Panc1 (cell line): Measurements from ENCODE around the gene CTNND2.

Source experiments
- CTCF ChIP-seq: fragments of 450-650 bp; IDR thresholded peaks from 2 replicates; pipeline ENCODE4 v1.5.1; 2017; ENCODE audit warnings: mild to moderate bottlenecking
- POLR2AphosphoS5 ChIP-seq: IDR thresholded peaks from 2 replicates; pipeline ENCODE4 v1.6.1; 2012; ENCODE audit warnings: mild to moderate bottlenecking, low read depth, low read length, moderate library complexity

GRCh38 chr5:11364531-11364930, 539.7 kb downstream of the CTNND2 start:
- TF ChIP-seq CTCF (no peak), POLR2AphosphoS5 (no peak)
